GM23248 (cell line): Measurements from ENCODE around the gene PPHLN1. TPM values are rescaled to one million over a fixed set of nuclear protein-coding genes. Genes with fewer than 3 reads are reported as not detected.

ENCODE experiments used
- DNase-seq: peaks from one replicate; pipeline ENCODE4 v3.0.0-alpha.2; 2015
- H2AFZ ChIP-seq: fragments of 200-600 bp; sonication (generic); 2 replicates; pipeline ENCODE4 v1.6.1; 2016; ENCODE audit warnings: antibody characterized with exemption
- H3F3A ChIP-seq: fragments of 200-600 bp; sonication (generic); 2 replicates; pipeline ENCODE4 v1.6.1; 2016; ENCODE audit warnings: mild to moderate bottlenecking, antibody characterized with exemption, mixed run types; ENCODE audit not compliant: insufficient read depth
- H3K27ac ChIP-seq: fragments of 200-600 bp; sonication (generic); 2 replicates; pipeline ENCODE4 v1.5.1; 2016; ENCODE audit warnings: mild to moderate bottlenecking
- H3K27me3 ChIP-seq: fragments of 200-600 bp; sonication (generic); replicated peaks from 2 replicates; pipeline ENCODE4 v1.6.1; 2016; ENCODE audit warnings: mild to moderate bottlenecking; ENCODE audit not compliant: insufficient read depth
- H3K36me3 ChIP-seq: fragments of 200-600 bp; sonication (generic); 2 replicates; pipeline ENCODE4 v1.6.1; 2016; ENCODE audit warnings: low read depth, mild to moderate bottlenecking
- H3K4me1 ChIP-seq: fragments of 200-600 bp; sonication (generic); 2 replicates; pipeline ENCODE4 v1.6.1; 2016; ENCODE audit warnings: mild to moderate bottlenecking; ENCODE audit not compliant: insufficient read depth
- H3K4me2 ChIP-seq: fragments of 200-600 bp; sonication (generic); one replicate; pipeline ENCODE4 v1.6.1; 2016; ENCODE audit warnings: mild to moderate bottlenecking; ENCODE audit not compliant: unreplicated experiment
- H3K4me3 ChIP-seq: fragments of 200-600 bp; sonication (generic); 2 replicates; pipeline ENCODE4 v1.5.1; 2016; ENCODE audit warnings: mild to moderate bottlenecking
- H3K79me2 ChIP-seq: fragments of 200-600 bp; sonication (generic); 2 replicates; pipeline ENCODE4 v1.6.1; 2016; ENCODE audit warnings: mild to moderate bottlenecking; ENCODE audit not compliant: insufficient read depth
- H3K9ac ChIP-seq: fragments of 200-600 bp; sonication (generic); 2 replicates; pipeline ENCODE4 v1.6.1; 2016; ENCODE audit warnings: mild to moderate bottlenecking
- H3K9me2 ChIP-seq: fragments of 200-600 bp; sonication (generic); 2 replicates; pipeline ENCODE4 v1.6.1; 2016; ENCODE audit warnings: mixed run types, mild to moderate bottlenecking, moderate library complexity; ENCODE audit not compliant: insufficient read depth
- H3K9me3 ChIP-seq: fragments of 200-600 bp; sonication (generic); one replicate; pipeline ENCODE4 v1.6.1; 2017; ENCODE audit warnings: low read depth
- H4K20me1 ChIP-seq: fragments of 200-600 bp; sonication (generic); 2 replicates; pipeline ENCODE4 v1.6.0; 2016; ENCODE audit not compliant: insufficient read depth
- EZH2 ChIP-seq: fragments of 200-600 bp; sonication (generic); IDR thresholded peaks from 2 replicates; pipeline ENCODE4 v1.6.1; 2018; ENCODE audit warnings: antibody characterized with exemption, mild to moderate bottlenecking; ENCODE audit not compliant: insufficient read depth, poor library complexity, severe bottlenecking
- EZH2phosphoT487 ChIP-seq: fragments of 200-600 bp; sonication (generic); IDR thresholded peaks from 2 replicates; pipeline ENCODE4 v1.6.1; 2018; ENCODE audit warnings: antibody characterized with exemption, moderate library complexity, mild to moderate bottlenecking, low read depth; ENCODE audit not compliant: insufficient read depth
- WGBS, 2 experiments: methylation state at CpG; one replicate each; pipeline ENCODE4 v1.1.6; 2015 to 2017; ENCODE audit warnings: low lambda C conversion rate in 2 of 2, low coverage in 1 of 2; ENCODE audit errors: missing lambda C conversion rate in 2 of 2; 5-methylcytosine and 5-hydroxymethylcytosine counted together
- in situ Hi-C: fragments of 300-500 bp; cut with MboI; formaldehyde crosslinking; loops from 2 replicates; pipeline ENCODE4 v1.15.0; 2020
- polyA plus RNA-seq: library from polyadenylated mRNA; unstranded; fragments of >200 nt; fragmentation: Nextera tagmentation; extraction: Ambion mirVana; gene quantifications from 2 replicates; pipeline ENCODE4 v1.2.1, GENCODE V29; 2016
- total RNA-seq: library from RNA; depleted of rRNA; stranded (reverse); fragments of >200 nt; shearing (Covaris generic); gene quantifications from 2 replicates; pipeline ENCODE4 v1.2.3, GENCODE V29; 2014

PPHLN1 gene
- total and polyA plus RNA-seq, 2 experiments from 2014 or later: 55.3 to 72.0 TPM

GRCh38 chr12:42364692-42365091 is 38.7 kb downstream of the PPHLN1 start:
- Histone ChIP-seq H3K36me3 (peaks cover 3% of the 10 kb centered on the region; the same call in 1 of the 2 replicates), H3K4me2 (no peak overlapping the region), H3K27me3 (no peaks in the 10 kb centered on the region), H3F3A (peaks cover 9% of the 10 kb centered on the region; the same call in 1 of the 2 replicates), H3K27ac (no peak overlapping the region), H3K9ac (no peak overlapping the region), H2AFZ (no peak overlapping the region), H4K20me1 (no peaks in the 10 kb centered on the region), H3K79me2 (peaks cover 60% of the 10 kb centered on the region), H3K9me3 (no peaks in the 10 kb centered on the region), H3K4me1 (peaks cover 6% of the 10 kb centered on the region; the same call in 1 of the 2 replicates), H3K4me3 (no peak overlapping the region), H3K9me2 (no peaks in the 10 kb centered on the region)
- no peak for TF ChIP-seq EZH2phosphoT487
- TF ChIP-seq EZH2: no peak
- in situ Hi-C loops: no loop called here
- WGBS, 2 experiments: 84 to 86% methylated on average over 9 of the region's 9 CpGs
- DNase-seq: no peak

- Histone ChIP-seq H2AFZ (no peak overlapping the region), H3K79me2 (peaks cover 60% of the 10 kb centered on the region), H3K27me3 (no peaks in the 10 kb centered on the region), H3K4me1 (peaks cover 6% of the 10 kb centered on the region; the same call in 1 of the 2 replicates), H3K4me2 (no peak overlapping the region), H3K4me3 (no peak overlapping the region), H4K20me1 (no peaks in the 10 kb centered on the region), H3K9me2 (no peaks in the 10 kb centered on the region), H3K9me3 (no peaks in the 10 kb centered on the region), H3K27ac (no peak overlapping the region), H3F3A (peaks cover 14% of the 10 kb centered on the region; the same call in 1 of the 2 replicates), H3K36me3 (peaks cover 3% of the 10 kb centered on the region; the same call in 1 of the 2 replicates), H3K9ac (no peak overlapping the region)
- no peak for DNase-seq
- WGBS, 2 experiments: 98 to 99% methylated on average over 5 of the region's 5 CpGs
- in situ Hi-C loops: no loop called here
- no peak for TF ChIP-seq EZH2phosphoT487
- no peak for TF ChIP-seq EZH2
These were observed 39.5 kb downstream of the PPHLN1 start for GRCh38 chr12:42365486-42365885.

- H3K27ac ChIP-seq: no peak overlapping the region
- in situ Hi-C loops: no loop called here
These were observed 44.0 kb downstream of the PPHLN1 start for GRCh38 chr12:42370013-42370412.

GRCh38 chr12:42372154-42372791 is 46.3 kb downstream of the PPHLN1 start:
- Histone ChIP-seq H2AFZ (no peak overlapping the region), H3K4me3 (no peak overlapping the region), H3K9me3 (no peaks in the 10 kb centered on the region), H3K27ac (no peak overlapping the region), H3F3A (peaks cover 7% of the 10 kb centered on the region; the same call in 1 of the 2 replicates), H3K4me2 (no peak overlapping the region), H3K4me1 (no peaks in the 10 kb centered on the region), H3K9me2 (no peaks in the 10 kb centered on the region), H4K20me1 (no peaks in the 10 kb centered on the region; the same call in 1 of the 2 replicates), H3K79me2 (peaks cover 33% of the 10 kb centered on the region), H3K27me3 (no peaks in the 10 kb centered on the region), H3K9ac (no peak overlapping the region), H3K36me3 (peaks cover 7% of the 10 kb centered on the region)
- in situ Hi-C loops: no loop called here
- TF ChIP-seq EZH2phosphoT487: no peak
- no peak for TF ChIP-seq EZH2
- WGBS, 2 experiments: 73 to 80% methylated on average over 2 of the region's 2 CpGs
- DNase-seq: peak; percentile 52

More at GRCh38 chr12:42370013-42370412, 44.0 kb downstream of the PPHLN1 start:
- H2AFZ ChIP-seq: no peak overlapping the region
- no peaks in the 10 kb centered on the region for H3K9me2 ChIP-seq
- no peak overlapping the region for H3K4me3 ChIP-seq
- no peak overlapping the region for H3K9ac ChIP-seq
- no peak for DNase-seq
- H3F3A ChIP-seq: peaks cover 7% of the 10 kb centered on the region; the same call in 1 of the 2 replicates
- H4K20me1 ChIP-seq: no peaks in the 10 kb centered on the region; the same call in 1 of the 2 replicates
- no peaks in the 10 kb centered on the region for H3K4me1 ChIP-seq
- no peaks in the 10 kb centered on the region for H3K9me3 ChIP-seq
- TF ChIP-seq EZH2phosphoT487 (no peak), EZH2 (no peak)
- H3K4me2 ChIP-seq: no peak overlapping the region
- 87 to 89% methylated on average over 4 of the region's 4 CpGs for WGBS, 2 experiments
- no peaks in the 10 kb centered on the region for H3K27me3 ChIP-seq
- H3K36me3 ChIP-seq: no peaks in the 10 kb centered on the region
- H3K79me2 ChIP-seq: peaks cover 50% of the 10 kb centered on the region
